ENCODE measurements around the gene ORM2.
A peak's percentile ranks its signal among the peaks of the same experiment; 100 is the strongest.
"Not testable (repeated sequence)": the region's sequence is repeated elsewhere in the genome, so short reads cannot be mapped to it uniquely, and the experiment has no call there.

ORM2 gene

DNA sequence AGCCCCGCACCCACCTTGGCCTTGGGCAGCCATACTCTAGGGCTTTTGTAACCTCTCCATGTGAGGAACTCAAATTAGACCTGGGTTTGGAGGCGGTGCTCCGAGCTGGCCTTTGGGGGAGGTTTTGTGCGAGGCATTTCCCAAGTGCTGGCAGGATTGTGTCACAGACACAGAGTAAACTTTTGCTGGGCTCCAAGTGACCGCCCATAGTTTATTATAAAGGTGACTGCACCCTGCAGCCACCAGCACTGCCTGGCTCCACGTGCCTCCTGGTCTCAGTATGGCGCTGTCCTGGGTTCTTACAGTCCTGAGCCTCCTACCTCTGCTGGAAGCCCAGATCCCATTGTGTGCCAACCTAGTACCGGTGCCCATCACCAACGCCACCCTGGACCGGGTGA, at the start of gene ORM2:
TSS of gene ORM2 (plus strand) at position 245 of the 398 bp plus-strand sequence. CDS start at position 281, 36 bp downstream.
- H3K4me3 Mint-ChIP-seq, H3K27me3 Mint-ChIP-seq, H3K9me3 Mint-ChIP-seq, H3K27ac Mint-ChIP-seq, H3K36me3 Mint-ChIP-seq, ATAC-seq: not testable (repeated sequence)
- peaks cover 23% of the 10 kb centered on the region for H3K4me1 Mint-ChIP-seq

DNA sequence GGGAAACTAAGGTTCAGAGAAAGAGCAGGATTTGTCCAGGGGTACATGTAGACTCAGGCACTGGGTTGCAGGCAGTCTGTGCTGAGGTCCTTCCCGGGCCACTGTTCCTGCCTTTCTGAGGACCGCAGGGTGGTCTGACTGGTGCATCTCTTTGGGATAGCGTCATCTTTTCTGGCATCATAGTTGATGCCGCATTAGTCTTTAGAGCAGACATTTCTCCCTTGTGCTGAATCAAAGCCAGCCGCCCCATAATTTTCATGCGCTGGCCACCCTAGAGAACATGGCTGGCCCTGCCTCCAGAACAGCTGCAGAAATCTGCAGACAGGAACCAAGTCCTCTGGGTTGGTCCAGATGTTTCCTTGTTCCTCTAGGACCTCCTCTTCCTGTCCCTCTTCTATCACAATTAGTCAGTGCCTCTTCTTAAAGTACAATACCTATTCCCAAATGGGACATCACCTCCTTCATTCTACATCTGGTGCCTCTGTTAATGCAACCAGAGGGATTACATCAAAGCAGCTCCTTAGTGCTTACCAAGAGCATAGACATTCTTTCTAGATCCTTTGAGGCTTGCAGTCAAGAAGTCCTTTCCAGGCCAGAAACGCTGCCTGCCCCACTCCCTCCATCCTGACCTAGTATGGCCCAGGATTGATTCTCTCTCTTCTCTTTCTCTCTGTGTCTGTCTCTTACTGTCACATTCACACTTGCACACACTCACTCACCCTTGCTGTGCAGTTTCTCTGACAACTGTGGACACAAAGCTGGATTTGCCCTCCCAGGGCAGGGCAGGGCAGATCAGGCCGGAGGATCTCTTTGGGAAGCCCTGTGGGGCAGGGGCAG, 48.8 kb upstream of the ORM2 start:
- no peak overlapping the region for H3K27ac Mint-ChIP-seq
- no peak for ATAC-seq

DNA sequence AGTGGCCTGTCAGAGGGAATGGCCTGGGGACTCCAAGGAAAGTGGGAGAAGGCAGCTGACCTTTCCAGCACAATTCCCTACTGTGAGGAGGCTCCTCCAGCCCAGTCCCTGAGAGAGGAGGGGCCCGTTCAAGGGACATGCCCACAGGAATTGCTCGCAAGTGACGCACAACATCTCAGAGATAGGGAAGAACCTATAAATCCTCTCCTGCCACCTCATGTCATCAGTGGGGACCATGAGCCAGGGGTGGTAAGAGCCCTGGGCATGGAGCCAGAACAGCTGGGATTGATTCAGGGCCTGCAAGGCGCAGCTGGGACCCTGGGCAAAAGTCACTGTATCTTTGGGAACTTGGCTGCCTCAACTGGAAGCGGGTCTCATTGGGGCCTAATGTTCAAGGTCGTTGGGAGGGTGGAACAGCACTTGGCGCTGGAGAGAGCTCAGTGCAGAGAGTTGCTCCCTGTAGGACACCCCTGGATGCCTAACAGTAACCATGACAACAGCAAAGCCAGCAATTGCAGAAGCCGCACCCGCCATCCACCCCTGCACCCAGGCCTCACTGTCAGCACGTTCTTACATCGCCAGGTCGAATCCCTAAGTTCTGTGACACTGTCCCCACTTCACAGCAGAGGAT, 48.1 kb upstream of the ORM2 start:
- Mint-ChIP-seq H3K4me1 (no peaks in the 10 kb centered on the region), H3K36me3 (no peaks in the 10 kb centered on the region), H3K9me3 (peaks cover 7% of the 10 kb centered on the region), H3K4me3 (no peak overlapping the region), H3K27me3 (peaks cover 27% of the 10 kb centered on the region), H3K27ac (no peak overlapping the region)
- no peak for ATAC-seq

More for the DNA sequence above, 48.8 kb upstream of the ORM2 start:
- Mint-ChIP-seq H3K27me3 (peaks cover 27% of the 10 kb centered on the region), H3K36me3 (no peaks in the 10 kb centered on the region), H3K4me3 (no peak overlapping the region), H3K9me3 (peaks cover 7% of the 10 kb centered on the region), H3K4me1 (no peaks in the 10 kb centered on the region)

DNA sequence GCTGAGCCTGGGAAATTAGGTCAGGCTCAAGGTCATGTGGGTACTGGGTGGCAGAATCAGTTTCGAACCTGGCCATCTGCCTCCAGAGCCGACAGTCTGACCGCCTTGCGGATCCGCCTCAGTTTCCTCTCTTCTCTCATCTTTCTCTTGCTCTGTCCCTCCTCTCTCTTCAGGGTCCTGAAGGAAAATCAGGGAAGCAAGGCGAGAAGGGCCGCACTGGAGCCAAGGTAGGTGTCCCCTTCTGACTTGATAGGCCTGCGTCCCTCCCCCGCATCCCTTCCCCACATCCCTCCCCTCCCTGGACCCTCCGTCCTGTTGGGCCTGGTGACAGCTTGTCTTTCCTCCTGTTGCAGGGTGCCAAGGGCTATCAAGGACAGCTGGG, 47.6 kb upstream of the ORM2 start:
- Mint-ChIP-seq H3K27me3 (peaks cover 27% of the 10 kb centered on the region), H3K4me3 (no peak overlapping the region), H3K36me3 (no peaks in the 10 kb centered on the region), H3K27ac (no peak overlapping the region), H3K9me3 (peaks cover 7% of the 10 kb centered on the region), H3K4me1 (no peaks in the 10 kb centered on the region)
- ATAC-seq: no peak

DNA sequence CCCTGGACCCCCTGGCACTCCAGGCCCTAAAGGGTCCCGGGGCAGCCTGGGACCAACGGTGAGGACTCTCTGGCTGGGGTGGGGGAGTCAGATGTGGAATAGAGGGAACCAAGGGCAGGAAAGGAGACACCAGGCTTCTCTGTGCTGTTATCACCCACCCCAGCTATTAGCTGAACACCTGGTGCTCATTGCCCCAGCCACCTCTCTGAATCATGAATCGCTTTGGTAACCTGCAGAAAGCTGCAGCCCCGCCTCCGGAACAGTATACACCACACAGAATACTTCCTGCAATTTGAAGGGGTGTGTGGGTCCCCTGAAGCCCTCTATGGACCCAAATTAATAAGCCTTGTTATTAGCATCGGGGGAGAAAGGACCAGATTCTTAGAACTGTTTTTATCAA, 47.2 kb upstream of the ORM2 start:
- Mint-ChIP-seq H3K4me1 (no peaks in the 10 kb centered on the region), H3K4me3 (no peak overlapping the region), H3K27me3 (peaks cover 27% of the 10 kb centered on the region), H3K27ac (no peak overlapping the region), H3K9me3 (peaks cover 7% of the 10 kb centered on the region), H3K36me3 (no peaks in the 10 kb centered on the region)
- ATAC-seq: no peak

DNA sequence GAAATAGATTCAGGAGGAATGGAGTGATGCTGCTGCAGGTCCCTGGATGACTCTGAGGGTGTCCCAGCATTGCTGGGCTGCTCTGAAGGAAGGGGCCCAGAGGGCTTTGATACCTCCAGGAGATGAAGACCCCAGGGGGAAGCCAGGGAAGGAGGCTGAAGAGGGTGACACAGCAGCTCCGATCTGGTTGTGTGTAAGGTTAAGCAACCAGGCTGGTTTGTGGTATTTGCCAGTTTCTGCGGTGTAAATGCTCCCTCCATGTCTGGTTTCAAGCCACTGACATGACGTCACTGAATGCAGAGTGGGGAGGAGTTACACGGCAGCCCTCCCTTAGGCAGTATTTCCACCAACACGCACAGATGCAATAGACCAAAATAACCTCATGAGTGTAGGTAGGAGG, 46.7 kb upstream of the ORM2 start:
- Mint-ChIP-seq H3K4me1 (no peaks in the 10 kb centered on the region), H3K36me3 (no peaks in the 10 kb centered on the region), H3K27ac (no peak overlapping the region), H3K9me3 (peaks cover 7% of the 10 kb centered on the region), H3K4me3 (no peak overlapping the region), H3K27me3 (peaks cover 27% of the 10 kb centered on the region)
- ATAC-seq: no peak

DNA sequence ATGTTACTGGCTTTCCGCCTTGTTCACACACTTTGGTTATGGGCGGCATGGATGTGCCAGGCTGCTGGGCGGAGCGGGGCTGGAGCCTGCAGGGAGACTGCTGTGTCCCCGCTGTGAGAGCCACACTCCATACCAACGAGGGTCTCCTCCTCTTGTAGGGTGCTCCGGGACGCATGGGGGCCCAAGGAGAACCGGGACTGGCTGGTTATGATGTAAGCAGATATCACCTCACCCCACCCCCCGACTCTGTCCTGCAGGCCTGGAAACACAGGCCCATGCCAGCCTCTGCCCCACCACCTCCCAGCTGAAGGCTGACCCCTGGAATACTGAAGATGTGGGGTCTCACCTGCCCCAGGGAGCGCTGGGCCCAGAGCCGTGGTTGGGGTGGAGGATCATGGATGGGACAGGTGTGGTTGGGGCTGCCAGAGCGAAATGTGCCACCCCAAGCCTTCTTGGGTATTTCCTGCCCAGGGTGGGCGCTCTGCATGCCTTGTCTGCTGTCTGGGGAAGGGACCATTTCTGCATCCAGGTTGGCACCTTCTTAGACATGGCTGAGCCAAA, 46.0 kb upstream of the ORM2 start:
- Mint-ChIP-seq H3K4me1 (no peaks in the 10 kb centered on the region), H3K9me3 (no peaks in the 10 kb centered on the region), H3K27me3 (peaks cover 27% of the 10 kb centered on the region), H3K27ac (no peak overlapping the region), H3K36me3 (no peaks in the 10 kb centered on the region), H3K4me3 (no peak overlapping the region)
- ATAC-seq: no peak

DNA sequence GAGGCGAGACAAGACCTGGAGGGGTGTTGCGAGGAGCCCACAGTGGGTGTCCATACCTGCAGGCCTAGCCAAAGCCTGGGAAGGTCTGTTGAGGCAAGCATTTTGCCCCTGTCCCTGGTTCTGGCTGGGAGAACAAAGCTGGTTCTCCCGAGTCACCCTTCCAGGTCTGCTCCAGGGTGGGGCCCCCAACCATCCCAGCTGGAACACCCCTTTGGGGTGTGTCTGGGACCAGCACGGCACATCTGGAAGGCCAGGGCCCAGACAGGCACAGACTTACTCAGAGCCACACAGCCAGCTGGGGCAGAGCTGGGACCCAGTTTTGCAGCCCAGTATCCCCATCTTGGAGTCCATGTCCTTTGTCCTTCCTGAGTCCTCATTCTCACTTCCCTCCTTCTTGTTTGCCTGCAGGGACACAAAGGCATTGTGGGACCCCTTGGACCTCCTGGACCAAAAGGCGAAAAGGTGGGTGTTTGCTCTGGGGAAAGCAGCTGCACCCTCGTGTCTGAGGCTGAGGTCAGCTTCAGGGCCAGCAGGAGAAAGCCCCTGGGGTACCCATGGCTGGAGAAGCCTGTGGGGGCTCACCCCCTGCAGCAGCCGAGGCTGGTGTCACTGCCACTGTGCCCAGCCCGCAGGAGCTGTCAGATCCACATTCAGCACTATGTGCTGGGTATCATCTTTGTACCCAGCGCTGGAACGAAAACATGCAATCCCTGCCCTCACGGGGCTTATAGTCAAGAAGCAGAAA, 45.2 kb upstream of the ORM2 start:
- Mint-ChIP-seq H3K4me3 (no peak overlapping the region), H3K9me3 (no peaks in the 10 kb centered on the region), H3K27me3 (peaks cover 27% of the 10 kb centered on the region), H3K36me3 (no peaks in the 10 kb centered on the region), H3K27ac (no peak overlapping the region), H3K4me1 (no peaks in the 10 kb centered on the region)
- no peak for ATAC-seq

DNA sequence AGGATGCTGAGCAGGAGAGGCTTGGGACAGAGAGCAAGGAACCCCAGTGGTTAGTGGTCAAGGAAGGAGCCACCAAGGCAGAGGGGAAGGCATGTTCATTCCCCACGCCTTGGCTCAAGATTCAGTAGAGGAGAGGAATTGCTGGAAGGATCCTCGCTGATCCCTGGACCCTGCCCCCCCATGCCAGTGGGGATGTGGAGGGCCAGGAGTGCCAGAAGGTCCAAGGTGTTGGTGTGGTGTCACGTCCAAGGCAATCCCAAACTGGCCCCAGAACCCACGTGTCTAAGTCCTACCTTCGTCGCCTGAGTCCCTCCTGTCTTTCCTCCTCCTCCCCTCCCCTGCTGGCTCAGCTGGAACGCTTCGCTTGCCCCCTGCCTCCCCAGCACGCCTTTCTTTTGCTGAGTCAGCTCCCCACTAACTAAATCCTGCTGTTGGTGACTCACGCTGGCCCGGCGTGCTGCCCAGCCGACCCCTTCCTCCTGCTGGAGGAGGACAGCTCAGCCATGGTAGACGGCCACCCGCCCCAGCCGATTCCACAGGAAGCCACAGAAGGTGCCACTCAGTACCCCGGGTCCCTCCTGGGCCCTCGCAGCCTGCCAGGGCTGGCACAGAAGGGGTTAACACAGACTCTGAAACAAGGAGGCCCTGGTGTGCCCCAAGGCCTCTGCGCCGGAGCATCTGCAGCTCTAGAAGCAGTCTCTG, 44.4 kb upstream of the ORM2 start:
- Mint-ChIP-seq H3K27me3 (peaks cover 27% of the 10 kb centered on the region), H3K27ac (no peak overlapping the region), H3K4me1 (no peaks in the 10 kb centered on the region), H3K4me3 (no peak overlapping the region), H3K36me3 (no peaks in the 10 kb centered on the region), H3K9me3 (no peaks in the 10 kb centered on the region)
- no peak for ATAC-seq

DNA sequence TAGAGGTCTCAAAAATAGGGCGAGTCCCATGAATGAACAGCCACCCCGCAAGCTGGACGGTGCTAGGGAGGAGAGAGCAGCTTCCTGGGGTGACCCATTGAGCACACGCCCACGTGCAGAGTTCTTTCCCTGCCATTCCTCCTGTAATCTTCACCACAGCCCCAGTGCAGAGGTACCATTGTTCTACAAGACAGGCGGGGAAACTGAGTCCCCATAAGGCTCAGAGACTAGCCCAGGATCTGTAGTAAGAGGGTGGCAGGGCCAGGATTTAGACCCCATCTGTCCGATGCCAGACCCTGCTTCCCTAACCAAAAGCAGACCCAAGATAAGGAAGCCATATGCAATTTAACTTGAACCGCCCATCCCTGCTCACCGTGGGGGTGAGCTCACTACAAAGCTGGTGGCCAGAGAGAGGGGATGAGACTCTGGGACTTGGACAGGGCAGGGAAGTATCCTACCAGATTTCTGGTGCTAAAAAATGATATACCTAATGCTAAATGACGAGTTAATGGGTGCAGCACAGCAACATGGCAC, 43.5 kb upstream of the ORM2 start:
- no peak overlapping the region for H3K4me3 Mint-ChIP-seq
- peaks cover 6% of the 10 kb centered on the region for H3K4me1 Mint-ChIP-seq
- H3K9me3 Mint-ChIP-seq: no peaks in the 10 kb centered on the region
- no peak overlapping the region for H3K27ac Mint-ChIP-seq
- peaks cover 35% of the 10 kb centered on the region for H3K27me3 Mint-ChIP-seq
- no peaks in the 10 kb centered on the region for H3K36me3 Mint-ChIP-seq
- no peak for ATAC-seq

DNA sequence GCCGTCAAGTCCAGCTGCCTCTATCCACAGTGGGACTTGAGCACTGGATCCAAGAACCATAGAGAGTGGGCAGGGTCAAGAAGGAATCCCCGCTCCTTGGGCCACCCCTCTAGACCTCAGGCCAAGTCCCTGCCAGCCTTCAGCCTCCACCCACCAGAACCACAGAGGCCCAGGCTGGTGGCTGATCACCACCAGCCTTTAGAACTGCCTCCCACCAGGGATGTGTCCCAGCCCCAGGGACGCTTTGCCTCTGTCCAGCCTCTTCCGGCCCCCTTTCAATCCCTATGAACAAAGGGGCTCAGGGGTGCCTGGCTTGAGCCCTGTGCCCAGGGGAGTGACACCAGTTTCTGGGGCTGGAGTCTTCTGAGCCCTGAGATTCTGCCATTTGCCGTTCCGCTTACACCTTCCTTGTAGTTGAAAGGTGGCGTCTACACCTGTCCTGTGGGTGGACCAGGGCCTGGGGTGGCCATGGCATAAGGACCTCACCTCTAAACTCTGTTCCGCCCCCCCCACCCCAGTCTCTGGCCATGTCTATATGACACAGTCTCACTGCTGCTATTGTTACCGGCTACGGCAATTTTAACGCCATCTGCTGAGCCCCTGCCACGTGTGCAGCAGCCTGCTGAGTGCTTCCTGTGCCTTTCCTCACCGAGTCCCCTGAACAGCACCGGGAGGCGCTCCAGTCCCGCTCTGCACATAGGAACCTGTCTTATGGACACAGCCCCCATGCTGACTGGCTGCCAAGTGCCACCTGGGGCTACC, 42.5 kb upstream of the ORM2 start:
- Mint-ChIP-seq H3K27me3 (peaks cover 36% of the 10 kb centered on the region), H3K27ac (no peak overlapping the region), H3K4me3 (no peak overlapping the region), H3K36me3 (no peaks in the 10 kb centered on the region), H3K4me1 (peaks cover 7% of the 10 kb centered on the region), H3K9me3 (no peaks in the 10 kb centered on the region)
- no peak for ATAC-seq

DNA sequence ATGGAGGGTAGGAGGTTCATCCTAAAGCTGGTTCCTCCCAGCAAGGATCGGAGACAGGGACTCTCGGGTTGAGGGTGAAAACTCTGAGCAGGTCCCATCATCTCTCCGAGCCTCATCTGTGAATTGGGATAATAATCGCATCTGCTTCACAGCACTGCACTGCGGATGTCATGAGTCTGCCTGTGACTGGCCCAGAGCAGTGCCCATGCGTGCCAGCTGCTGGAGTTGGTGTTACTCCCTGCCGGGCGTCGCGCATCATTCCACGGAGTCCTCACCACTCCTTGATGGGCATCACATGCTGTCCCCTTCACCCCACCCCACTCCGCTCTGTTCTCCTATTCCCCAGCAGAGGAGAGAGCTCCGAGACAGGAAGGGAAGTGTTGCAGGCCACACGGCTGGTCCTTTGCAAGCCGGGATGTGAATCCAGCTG, 41.9 kb upstream of the ORM2 start:
- Mint-ChIP-seq H3K27ac (no peak overlapping the region), H3K27me3 (peaks cover 30% of the 10 kb centered on the region), H3K36me3 (no peaks in the 10 kb centered on the region), H3K9me3 (no peaks in the 10 kb centered on the region), H3K4me3 (no peak overlapping the region), H3K4me1 (peaks cover 7% of the 10 kb centered on the region)
- no peak for ATAC-seq

DNA sequence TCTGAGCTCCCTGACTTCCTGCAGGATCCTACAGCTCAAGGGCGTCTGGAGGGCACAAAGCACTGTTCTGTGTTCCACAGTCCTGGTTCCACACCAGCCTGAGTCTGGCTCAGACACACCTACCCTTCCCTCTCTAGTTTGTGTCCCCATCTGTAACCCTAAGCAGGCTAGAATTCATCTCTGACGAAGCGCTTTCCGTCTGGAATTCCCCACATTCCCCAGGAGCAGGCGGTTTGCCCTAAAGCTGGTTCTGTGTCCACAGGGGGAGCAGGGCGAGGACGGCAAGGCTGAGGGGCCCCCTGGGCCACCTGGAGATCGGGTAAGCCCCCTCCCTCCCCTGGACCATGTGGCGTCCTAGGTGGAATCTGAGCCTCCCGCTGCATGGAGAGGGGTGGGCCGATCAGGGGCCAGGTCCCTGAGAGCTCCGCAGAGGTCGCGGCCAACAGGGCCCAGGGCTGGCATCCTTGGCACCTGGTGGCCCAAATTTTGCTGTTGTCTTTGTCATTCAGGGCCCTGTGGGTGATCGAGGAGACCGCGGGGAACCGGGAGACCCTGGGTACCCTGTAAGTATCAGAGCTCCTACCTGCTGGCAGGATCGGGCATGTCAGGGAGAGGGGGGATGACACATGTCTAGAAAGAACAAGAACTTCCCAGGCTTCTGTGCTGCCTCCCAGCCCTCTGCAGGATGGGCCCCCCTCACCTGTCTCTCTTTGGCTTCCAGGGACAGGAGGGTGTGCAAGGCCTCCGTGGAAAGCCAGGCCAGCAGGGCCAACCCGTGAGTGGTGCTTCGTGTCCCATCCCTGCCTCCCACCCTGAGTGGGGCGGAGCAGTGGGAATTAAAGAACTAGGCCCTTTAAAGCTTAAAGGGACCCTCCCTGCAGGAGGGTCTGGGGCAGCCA, 41.2 kb upstream of the ORM2 start:
- Mint-ChIP-seq H3K4me1 (peaks cover 7% of the 10 kb centered on the region), H3K36me3 (no peaks in the 10 kb centered on the region), H3K9me3 (no peaks in the 10 kb centered on the region), H3K27ac (no peak overlapping the region), H3K27me3 (peaks cover 28% of the 10 kb centered on the region), H3K4me3 (no peak overlapping the region)
- ATAC-seq: peak; percentile 14

Measured in stimulated activated memory B cell treated with anti-CD40 and anti-IgM and Interleukin-4, amounts not matched to agents 10 μg/mL and 1 μg/mL and 100 μg/mL, for 72 hours (primary cell).